ENCODE results near the gene LRRC3. TPM values are rescaled to one million over a fixed set of nuclear protein-coding genes. Genes with fewer than 3 reads are reported as not detected.

LRRC3 gene
- total RNA-seq, 2 experiments from 2014 or later: 0.55 to 0.61 TPM

Other genes with a start within 250 kb of the LRRC3 start
- 10 to 100 TPM; 22.2 to 22.9 TPM for gene ICOSLG, start 214.6 kb upstream of the LRRC3 start, total RNA-seq
- not detected for gene DNMT3L, start 193.6 kb upstream of the LRRC3 start, total RNA-seq
- gene AIRE, start 169.6 kb upstream of the LRRC3 start, total RNA-seq: under 1 TPM; 0.11 to 0.16 TPM
- 100 to 1,000 TPM; 115 to 117 TPM for gene PFKL, start 155.5 kb upstream of the LRRC3 start, total RNA-seq
- gene CFAP410, start 116.1 kb upstream of the LRRC3 start, total RNA-seq: 10 to 100 TPM; 50.1 to 51.6 TPM
- 1 to 10 TPM; 1.9 to 2.9 TPM for gene TRPM2, start 101.9 kb upstream of the LRRC3 start, total RNA-seq
- not detected for gene KRTAP10-1, start 84.7 kb downstream of the LRRC3 start, total RNA-seq
- gene KRTAP10-2, start 96.0 kb downstream of the LRRC3 start, total RNA-seq: not detected
- gene KRTAP10-3, start 103.3 kb downstream of the LRRC3 start, total RNA-seq: not detected
- gene KRTAP10-4, start 118.2 kb downstream of the LRRC3 start, total RNA-seq: not detected
- gene KRTAP10-5, start 125.1 kb downstream of the LRRC3 start, total RNA-seq: not detected
- not detected for gene KRTAP10-6, start 137.0 kb downstream of the LRRC3 start, total RNA-seq
- gene KRTAP10-7, start 145.1 kb downstream of the LRRC3 start, total RNA-seq: not detected
- not detected for gene KRTAP10-8, start 156.6 kb downstream of the LRRC3 start, total RNA-seq
- not detected for gene KRTAP10-9, start 171.6 kb downstream of the LRRC3 start, total RNA-seq
- not detected for gene KRTAP10-10, start 181.8 kb downstream of the LRRC3 start, total RNA-seq
- not detected for gene KRTAP10-11, start 190.9 kb downstream of the LRRC3 start, total RNA-seq
- not detected for gene KRTAP12-4, start 199.1 kb downstream of the LRRC3 start, total RNA-seq
- gene KRTAP12-3, start 202.4 kb downstream of the LRRC3 start, total RNA-seq: not detected
- not detected for gene KRTAP12-2, start 211.4 kb downstream of the LRRC3 start, total RNA-seq
- not detected for gene KRTAP12-1, start 226.7 kb downstream of the LRRC3 start, total RNA-seq
- gene KRTAP10-12, start 241.7 kb downstream of the LRRC3 start, total RNA-seq: not detected